ENCODE measurements around the gene PSME3IP1. TPM values are rescaled to one million over a fixed set of nuclear protein-coding genes. Genes with fewer than 3 reads are reported as not detected.

PSME3IP1 gene, protein sequence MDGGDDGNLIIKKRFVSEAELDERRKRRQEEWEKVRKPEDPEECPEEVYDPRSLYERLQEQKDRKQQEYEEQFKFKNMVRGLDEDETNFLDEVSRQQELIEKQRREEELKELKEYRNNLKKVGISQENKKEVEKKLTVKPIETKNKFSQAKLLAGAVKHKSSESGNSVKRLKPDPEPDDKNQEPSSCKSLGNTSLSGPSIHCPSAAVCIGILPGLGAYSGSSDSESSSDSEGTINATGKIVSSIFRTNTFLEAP
- 100 to 1,000 TPM; 109 to 130 (median 116) TPM for polyA plus RNA-seq (ENCODE audit: insufficient read length in 3 of 3)

DNA sequence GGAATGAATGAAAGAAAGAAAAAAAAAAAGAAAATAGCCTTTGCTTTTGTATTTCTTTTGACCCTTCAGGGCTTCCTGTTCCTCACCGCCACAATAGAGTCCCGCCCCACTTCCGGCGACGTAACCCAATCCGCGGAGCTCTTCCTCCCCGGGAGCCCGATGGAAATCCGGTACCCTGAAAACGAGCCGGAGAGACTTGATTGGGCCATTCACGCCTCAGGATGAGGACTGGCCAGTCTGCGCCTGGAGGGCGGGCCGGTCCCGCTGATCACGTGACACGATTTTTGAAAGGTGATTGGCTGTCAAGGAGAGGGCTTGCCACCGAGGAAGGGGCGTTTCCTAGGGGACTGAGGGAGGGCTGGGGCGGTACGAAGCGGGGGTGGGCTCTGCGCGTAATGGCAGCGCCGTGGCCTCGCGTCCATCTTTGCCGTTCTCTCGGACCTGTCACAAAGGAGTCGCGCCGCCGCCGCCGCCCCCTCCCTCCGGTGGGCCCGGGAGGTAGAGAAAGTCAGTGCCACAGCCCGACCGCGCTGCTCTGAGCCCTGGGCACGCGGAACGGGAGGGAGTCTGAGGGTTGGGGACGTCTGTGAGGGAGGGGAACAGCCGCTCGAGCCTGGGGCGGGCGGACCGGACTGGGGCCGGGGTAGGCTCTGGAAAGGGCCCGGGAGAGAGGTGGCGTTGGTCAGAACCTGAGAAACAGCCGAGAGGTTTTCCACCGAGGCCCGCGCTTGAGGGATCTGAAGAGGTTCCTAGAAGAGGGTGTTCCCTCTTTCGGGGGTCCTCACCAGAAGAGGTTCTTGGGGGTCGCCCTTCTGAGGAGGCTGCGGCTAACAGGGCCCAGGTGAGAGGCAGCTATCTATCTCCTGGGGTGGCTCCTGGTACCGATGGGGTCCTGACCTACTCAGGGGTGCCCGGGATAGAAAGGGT lies at the start of gene PSME3IP1, which contains the start of gene RSPRY1:
TSS of gene PSME3IP1 (minus strand) at position 95 of the 927 bp plus-strand sequence. CDS start 12,185 bp downstream, outside the sequence.
TSS of gene RSPRY1 (plus strand) at position 385 of the 927 bp plus-strand sequence. CDS start 18,330 bp downstream, outside the sequence.
- DNase-seq (ENCODE audit: low read depth in 3 of 3, low spot score in 2 of 3), result peak; percentile 99 to 100 (median 99)

DNA sequence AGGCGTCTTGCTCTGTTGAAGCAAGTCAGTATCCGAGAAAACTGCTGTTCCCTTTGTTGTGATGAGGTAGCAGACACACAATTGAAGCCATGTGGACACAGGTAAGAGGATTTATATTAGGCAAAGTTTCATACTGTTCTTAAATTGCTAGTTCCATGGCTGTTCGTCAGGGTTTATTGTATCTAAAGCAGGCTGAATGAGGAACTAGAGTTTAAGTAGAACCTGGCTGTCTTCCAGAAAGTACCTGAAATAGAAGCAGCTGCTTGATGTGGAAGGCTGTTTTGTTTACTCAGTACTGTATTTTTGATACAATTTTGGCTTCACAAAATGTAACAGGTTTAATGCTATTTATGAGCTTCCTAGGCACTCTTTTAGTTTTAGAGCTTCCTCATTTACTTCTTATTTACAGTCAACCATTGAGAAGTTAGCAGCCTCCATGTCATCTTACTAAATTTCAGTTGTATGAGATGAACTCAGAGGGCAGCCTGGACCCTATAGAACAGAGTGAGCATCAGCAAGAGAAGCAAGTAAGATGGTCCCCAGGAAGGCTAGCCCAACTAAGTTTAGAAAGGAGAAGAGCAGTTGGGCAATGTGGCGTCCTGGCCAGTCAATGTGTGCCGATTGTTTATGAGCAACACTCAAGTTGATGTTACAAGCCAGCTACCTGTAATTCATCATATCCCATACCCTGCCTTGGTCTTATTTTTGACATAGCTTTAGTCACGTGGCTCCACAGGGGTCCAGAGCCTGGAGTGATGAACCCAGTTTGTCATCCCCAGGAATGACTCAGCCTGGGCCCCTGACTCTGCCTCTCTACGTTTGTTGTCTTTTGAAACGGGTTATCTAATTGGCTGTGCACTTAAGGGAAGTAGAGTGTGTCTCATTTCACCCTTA lies 49.5 kb upstream of the PSME3IP1 start:
- DNase-seq (ENCODE audit: low read depth in 3 of 3, low spot score in 2 of 3), result no peak

DNA sequence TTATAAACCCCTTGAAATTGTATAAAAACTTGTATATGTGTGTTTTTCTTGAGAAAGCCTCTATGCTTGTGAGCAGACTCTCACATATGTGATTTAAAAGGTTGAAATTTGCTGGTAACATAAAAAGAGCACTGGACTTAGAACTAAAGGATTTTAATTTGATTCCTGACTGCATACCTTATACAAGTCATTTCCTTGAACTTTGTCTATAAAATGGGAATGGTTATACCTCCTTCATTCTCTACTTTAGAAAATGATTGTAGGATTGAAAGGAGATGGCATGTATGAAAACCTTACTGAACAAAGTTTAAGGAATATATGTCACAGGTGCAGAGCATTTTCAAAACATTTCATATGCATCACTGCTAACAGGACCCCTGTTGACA lies 48.9 kb upstream of the PSME3IP1 start:
- DNase-seq (ENCODE audit: low read depth in 3 of 3, low spot score in 2 of 3), result no peak

DNA sequence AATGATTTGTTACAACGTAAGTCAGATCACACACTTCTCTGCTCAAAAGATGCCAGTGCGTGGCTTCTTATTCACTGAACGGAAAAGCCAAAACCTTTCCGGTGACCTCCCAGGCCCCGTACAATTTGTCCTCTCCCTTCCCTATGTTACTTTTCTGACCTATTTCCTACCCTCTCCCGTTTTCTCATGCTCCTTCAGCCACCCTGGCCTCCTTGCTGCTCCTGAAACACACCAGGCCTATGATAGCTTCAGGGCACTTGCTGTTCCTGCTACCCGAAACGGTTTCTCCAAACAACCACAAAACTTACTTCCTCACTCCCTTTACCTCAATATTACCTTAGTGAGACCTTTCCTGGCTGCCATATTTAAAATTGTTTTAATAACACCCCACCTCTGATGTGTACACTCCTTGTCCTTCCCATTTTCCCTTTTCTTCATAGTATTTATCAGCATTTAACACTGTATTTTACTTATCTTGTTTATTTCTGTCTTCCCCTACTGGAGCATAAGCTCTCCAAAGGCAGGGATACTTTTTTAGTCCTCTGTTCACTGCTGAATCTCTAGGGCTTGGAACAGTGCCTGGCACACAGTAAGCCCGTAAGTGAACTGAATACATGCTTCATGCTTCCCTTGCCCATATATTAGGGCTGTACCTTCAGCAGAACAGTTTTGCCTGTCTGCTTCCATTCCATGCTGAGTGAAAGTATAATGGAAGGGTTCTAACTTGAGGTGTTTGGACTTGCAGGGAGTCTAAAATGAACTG lies 48.3 kb upstream of the PSME3IP1 start:
- no peak for DNase-seq (ENCODE audit: low read depth in 3 of 3, low spot score in 2 of 3)

DNA sequence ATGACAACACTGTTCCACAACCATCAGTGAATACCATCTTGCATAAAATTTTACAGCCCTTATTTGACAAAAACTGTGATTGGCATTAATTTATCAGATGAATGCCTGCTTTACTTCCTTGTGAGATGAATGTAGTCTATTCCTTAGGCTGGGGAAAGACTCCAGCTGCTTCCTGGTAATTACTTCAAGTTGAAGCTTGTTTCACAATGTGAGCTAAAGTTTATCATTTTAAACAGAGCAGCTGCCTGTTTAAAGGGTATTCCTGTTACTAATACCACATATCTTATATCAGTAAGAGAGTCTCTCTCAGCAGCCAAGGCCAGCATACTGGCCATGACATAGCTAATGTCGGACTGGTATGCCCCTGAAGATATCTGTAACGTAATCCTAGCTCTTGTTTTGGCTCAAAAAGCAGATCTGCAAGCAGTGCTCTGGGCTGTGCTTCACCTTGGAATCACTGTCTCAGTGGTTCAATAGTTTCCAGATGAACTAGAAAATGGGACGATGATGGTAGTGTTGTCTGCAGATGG lies 46.0 kb upstream of the PSME3IP1 start:
- no peak for DNase-seq (ENCODE audit: low read depth in 3 of 3, low spot score in 2 of 3)

DNA sequence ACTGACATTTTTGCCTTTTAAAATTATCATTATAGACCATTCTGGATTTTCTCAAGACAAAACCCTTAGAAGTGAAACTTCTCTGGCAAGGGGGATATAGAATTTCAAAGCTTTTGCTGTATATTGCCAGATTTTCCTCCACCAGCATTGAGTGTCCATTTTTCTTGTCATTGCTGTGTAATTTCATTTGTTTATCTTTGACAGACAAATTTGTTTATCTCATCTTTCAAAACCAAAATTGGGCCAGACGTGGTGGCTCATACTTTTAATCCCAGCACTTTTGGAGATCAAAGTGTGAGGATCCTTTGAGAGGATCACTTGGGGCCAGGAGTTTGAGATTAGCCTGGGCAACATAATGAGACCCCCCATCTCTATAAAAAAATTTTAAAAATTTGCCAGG lies 43.2 kb upstream of the PSME3IP1 start:
- DNase-seq (ENCODE audit: low read depth in 3 of 3, low spot score in 2 of 3), result no peak

DNA sequence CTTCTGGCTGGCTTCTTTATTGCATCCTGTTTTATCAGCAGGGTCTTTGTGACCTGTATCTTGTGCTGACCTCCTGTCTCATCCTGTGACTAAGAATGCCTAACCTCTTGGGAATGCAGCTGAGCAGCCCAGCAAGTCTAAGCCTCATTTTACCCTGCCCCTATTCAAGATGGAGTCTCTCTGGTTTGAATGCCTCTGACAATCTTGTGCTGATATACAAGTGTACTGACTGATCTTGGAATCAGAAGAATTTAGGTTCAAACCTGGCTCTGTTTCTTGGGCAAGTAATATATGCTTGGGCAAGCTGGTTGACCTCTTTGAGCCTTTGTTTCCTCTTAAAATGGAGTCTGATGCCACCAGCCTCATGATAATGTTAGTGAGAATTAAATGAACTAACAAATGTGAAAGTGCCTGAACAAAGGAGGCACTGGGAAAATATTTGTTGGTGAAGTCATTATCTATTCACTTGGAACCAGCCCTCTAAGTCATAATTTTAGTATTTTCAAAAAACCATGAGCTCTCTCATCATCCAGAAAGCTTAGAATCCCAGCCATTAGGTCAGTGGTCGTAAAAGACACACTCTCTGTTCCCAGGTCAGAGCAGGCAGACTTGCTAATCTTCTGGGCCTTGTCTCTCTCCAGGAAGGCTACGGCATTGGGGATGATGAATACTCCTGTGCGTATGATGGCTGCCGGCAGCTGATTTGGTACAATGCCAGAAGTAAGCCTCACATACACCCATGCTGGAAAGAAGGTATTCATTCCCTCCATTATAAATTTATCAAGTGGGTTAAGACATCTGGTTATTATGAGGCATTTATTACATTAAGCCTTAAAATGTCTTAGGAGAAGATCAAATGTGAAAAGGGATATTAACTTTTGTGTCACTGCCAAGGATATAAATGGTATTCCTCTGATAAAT lies 41.1 kb upstream of the PSME3IP1 start:
- DNase-seq (ENCODE audit: low read depth in 3 of 3, low spot score in 2 of 3), result no peak

DNA sequence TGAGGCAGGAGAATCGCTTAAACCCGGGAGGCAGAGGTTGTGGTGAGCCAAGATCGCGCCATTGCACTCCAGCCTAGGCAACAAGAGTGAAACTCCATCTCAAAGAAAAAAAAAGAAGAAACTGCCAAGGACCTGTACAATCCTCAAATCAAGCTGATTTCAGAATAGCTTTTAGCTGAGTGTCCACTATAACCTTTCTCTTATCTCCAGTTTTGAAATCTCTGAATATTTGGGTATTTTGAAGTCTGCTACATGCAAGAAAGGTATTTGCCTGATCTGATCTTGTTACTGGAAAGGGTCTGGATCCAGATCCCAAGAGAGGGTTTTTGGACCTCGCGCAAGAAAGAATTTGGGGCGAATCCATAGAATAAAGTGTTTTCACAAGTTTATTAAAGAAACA lies 40.1 kb upstream of the PSME3IP1 start:
- DNase-seq (ENCODE audit: low read depth in 3 of 3, low spot score in 2 of 3), result no peak

DNA sequence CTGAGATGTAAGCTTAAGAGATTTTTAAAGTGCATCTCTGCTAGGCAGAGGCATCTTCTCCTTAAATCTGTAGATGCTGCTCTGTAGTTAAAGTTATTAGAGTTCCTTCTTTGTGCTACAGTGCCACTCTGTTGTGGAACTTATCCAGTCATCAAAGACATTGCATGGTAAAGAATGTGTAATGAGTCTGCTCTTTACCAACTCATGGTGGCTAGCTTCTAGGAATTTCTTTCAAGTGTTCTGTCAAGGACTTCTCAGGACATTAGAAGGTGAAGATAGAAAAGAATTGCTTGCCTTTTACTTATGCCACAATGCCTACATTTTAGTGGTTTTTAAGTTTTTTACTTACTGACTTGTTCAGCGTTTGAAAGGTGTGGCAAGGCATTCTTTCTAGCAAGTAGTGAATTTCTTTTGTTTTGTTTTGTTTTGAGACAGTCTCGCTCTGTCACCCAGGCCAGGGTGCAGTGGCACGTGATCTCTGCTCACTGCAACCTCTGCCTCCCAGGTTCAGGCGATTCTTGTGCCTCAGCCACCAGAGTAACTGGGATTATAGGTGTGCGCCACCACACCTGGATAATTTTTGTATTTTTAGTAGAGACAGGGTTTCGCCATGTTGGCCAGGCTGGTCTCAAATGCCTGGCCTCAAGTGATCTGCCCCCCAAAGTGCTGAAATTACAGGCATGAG lies 39.0 kb upstream of the PSME3IP1 start:
- DNase-seq (ENCODE audit: low read depth in 3 of 3, low spot score in 2 of 3), result no peak

DNA sequence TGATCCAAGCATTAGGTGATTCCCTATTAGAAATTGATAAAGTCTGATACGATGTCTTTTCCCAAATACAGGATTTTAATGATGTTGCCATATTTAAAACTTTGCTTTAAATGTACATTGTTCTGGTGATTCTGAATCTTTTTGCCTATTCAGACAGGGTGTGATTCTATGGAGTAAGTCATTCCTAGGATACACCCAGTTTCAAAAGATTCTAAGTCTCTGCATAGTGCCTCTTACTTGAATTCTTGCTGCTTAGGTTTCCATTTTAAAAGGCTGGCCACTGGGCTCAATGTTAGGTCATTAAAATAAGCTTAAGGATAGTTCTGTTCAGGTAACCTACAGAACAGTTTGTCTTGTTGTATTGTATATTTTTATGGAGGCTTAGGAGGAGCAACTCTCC lies 37.2 kb upstream of the PSME3IP1 start:
- no peak for DNase-seq (ENCODE audit: low read depth in 3 of 3, low spot score in 2 of 3)

DNA sequence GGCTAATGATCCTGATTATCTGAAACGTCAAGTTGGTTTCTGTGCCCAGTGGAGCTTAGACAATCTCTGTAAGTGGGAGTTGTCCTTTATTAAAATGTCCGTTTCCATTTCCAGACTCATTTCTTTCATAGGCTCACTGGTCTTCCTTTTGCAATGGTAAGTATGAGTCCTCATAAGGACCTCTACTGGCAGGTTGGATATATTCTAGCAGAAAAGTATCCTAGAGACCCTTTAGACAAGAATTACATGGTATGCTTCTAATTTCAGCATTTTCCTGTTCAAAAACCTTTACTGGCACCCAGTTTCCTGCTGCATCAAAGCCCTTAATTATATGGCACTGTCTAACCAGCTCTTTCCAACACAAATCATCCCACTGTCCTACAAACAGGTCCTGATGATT lies 31.1 kb upstream of the PSME3IP1 start:
- DNase-seq (ENCODE audit: low read depth in 3 of 3, low spot score in 2 of 3), result no peak

DNA sequence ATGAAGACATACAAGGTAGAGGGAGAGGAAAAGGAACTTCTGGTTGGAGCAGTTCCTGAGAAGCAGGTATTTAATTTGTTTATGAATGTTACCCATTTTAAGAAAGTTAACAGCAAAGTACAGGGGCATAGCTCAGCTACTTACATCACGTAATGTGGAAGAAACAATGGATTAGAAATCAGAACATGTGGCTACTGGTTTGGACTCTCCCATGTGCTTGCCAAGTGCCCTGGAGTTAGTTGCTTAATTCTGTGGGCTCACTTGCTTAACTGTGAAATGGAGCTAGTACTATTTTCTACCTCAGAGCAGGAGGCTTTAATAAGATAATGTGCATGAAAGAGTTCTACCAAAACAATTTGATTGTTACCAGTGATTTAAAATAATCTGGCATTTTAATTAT lies 27.6 kb upstream of the PSME3IP1 start:
- DNase-seq (ENCODE audit: low read depth in 3 of 3, low spot score in 2 of 3), result no peak

DNA sequence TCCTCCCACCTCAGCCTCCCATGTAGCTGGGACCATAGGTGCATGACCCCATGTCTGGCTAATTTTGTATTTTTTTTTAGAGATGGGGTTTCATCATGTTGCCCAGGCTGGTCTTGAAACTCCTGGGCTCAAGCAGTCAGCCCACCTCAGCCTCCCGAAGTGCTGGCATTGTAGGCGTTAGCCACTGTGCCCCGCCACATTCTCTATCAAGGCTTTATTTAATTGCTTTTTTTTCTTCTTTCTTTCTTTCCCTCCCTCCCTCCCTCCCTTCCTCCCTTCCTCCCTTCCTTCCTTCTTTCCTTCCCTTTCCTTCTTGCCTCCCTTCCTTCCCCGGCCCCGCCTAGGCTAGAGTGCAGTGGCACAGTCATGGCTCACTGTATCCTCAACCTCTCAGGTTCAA lies 23.9 kb upstream of the PSME3IP1 start:
- DNase-seq (ENCODE audit: low read depth in 3 of 3, low spot score in 2 of 3), result no peak

DNA sequence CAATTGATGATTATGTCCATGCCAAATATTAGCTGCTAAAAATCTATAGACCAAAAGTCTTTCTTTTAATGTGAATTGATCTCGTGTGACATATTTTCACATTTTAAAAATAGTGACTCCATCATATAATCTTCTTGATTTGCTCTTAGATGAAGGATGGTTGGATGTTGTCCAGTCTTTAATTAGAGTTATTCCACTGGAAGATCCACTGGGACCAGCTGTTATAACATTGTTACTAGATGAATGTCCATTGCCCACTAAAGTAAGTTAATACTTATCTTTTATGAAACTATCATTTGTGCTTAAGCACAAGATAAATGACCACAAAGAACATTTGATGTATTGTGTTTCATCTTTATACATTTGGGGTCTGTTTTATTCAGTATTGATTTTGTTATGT lies 23.1 kb upstream of the PSME3IP1 start:
- no peak for DNase-seq (ENCODE audit: low read depth in 3 of 3, low spot score in 2 of 3)

DNA sequence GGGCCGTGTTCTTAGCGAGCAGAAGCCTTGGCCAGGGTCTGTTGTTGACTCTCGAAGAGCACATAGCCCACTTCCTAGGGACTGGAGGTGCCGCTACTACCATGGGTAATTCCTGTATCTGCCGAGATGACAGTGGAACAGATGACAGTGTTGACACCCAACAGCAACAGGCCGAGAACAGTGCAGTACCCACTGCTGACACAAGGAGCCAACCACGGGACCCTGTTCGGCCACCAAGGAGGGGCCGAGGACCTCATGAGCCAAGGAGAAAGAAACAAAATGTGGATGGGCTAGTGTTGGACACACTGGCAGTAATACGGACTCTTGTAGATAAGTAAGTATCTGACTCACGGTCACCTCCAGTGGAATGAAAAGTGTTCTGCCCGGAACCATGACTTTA lies 18.8 kb upstream of the PSME3IP1 start:
- no peak for DNase-seq (ENCODE audit: low read depth in 3 of 3, low spot score in 2 of 3)

DNA sequence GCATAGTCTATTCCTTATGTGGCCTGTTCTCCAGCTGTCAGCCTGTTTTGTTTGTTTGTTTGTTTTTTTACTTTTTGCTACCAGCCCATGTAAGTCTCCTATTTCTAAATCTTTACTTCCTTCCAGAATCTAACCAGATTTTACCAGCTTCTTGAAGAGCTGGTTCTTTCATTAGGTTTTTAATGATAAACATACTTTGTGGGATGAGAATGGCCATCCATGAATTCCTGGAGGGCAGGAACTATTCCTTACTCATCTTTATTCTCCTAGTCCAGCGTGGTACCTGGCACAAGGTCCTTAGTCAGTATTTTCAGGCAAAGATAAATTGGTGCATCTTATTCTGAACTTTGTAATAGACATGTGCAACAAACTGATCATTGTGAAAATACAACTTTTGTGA lies 17.6 kb upstream of the PSME3IP1 start:
- no peak for DNase-seq (ENCODE audit: low read depth in 3 of 3, low spot score in 2 of 3)

DNA sequence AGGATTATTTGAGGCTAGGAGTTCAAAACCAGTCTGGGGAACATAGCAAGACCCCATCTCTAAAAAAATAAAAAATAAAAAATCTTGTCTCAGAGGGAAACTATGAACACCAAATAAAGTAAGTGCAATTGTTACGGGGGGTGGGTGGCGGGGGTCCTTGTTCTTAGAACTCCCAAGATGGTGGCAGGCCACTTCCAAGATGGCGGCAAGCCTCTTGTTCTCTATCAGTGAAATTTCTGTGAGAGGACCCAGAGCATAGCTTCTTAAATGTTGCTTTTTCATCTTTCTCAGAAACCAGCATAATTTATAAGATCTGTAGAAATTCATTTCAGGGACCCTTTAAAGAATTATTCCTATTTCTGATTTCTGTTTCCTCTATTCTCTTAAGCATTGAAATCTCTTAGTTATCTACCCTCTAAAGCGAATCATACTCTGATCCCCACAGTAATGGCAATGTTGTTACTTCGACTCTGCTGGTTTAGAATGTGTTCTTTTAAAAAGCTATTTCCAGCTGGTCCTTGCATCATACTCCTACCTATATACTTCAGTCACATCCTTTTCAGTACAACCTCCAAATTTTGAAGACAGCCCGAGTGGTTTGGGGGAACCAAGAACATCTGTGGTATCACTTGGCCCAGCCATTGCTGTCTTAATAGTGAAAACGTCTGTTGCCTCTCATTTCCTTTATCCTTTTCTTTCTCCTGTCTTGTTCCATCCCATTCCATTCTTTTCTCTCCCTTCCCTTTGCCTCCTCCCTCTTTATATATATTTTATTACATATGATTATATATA lies 16.5 kb upstream of the PSME3IP1 start:
- DNase-seq (ENCODE audit: low read depth in 3 of 3, low spot score in 2 of 3), result no peak
